Stomach (tissue), 9 donors: ENCODE measurements around the gene FGFBP1. TPM values are rescaled to one million over a fixed set of nuclear protein-coding genes. Genes with fewer than 3 reads are reported as not detected.

Experiments
- DNase-seq, 2 donors: peaks; one replicate each; pipeline versions ENCODE4 v3.0.0 to v3.0.0-alpha.2; 2013 to 2019
- H3K27ac ChIP-seq, 5 donors: fragments of 200-600 bp in 4 of 5; sonication (generic) in 4 of 5; one replicate each; pipeline ENCODE4 v1.5.1; 2013 to 2019; ENCODE audit warnings: mild to moderate bottlenecking in 1 of 5, moderate library complexity in 1 of 5
- H3K27me3 ChIP-seq, 3 donors: fragments of 200-600 bp; sonication (generic); one replicate each; pipeline ENCODE4 v1.5.1; 2017 to 2019; ENCODE audit warnings: mixed run types in 1 of 3
- H3K36me3 ChIP-seq, 4 donors: fragments of 200-600 bp; sonication (generic); 1 replicate in 3 of 4; 2 replicates in 1 of 4; pipeline ENCODE4 v1.5.1; 2016 to 2019
- H3K4me1 ChIP-seq, 4 donors: fragments of 200-600 bp; sonication (generic); one replicate each; pipeline ENCODE4 v1.5.1; 2016 to 2019
- H3K4me3 ChIP-seq, 4 donors: fragments of 200-600 bp; sonication (generic) in 3 of 4; one replicate each; pipeline ENCODE4 v1.5.1; 2016 to 2019; ENCODE audit warnings: mild to moderate bottlenecking in 1 of 4
- H3K9me3 ChIP-seq, 4 donors: fragments of 200-600 bp; sonication (generic); one replicate each; pipeline ENCODE4 v1.5.1; 2016 to 2019
- CTCF ChIP-seq, 7 experiments: fragments of 450-650 bp in 4 of 7; fragments of 200-600 bp in 3 of 7; sonication (generic) in 3 of 7; IDR thresholded peaks; one replicate each; pipeline ENCODE4 v1.5.1; 2016 to 2019; ENCODE audit warnings: antibody characterized with exemption in 7 of 7, control low read depth in 2 of 7, mild to moderate bottlenecking in 1 of 7
- EP300 ChIP-seq: sonication (generic); formaldehyde crosslinking; IDR thresholded peaks from one replicate; pipeline ENCODE4 v1.6.1; 2017; ENCODE audit warnings: antibody characterized with exemption
- POLR2A ChIP-seq, 4 donors: fragments of 450-650 bp; IDR thresholded peaks; one replicate each; pipeline ENCODE4 v1.6.1; 2016; ENCODE audit warnings: antibody characterized with exemption in 4 of 4, control low read depth in 2 of 4, mild to moderate bottlenecking in 1 of 4, moderate library complexity in 1 of 4
- POLR2AphosphoS5 ChIP-seq, 3 donors: sonication (generic); formaldehyde crosslinking; IDR thresholded peaks; one replicate each; pipeline ENCODE4 v1.6.1; 2016; ENCODE audit warnings: antibody characterized with exemption in 3 of 3
- WGBS, 5 donors: extraction: QIAGEN DNeasy Blood & Tissue Kit in 3 of 5; methylation state at CpG; one replicate each; pipeline versions ENCODE4 v1.1.5 to v1.1.7; 2013 to 2018; 5-methylcytosine and 5-hydroxymethylcytosine counted together
- intact Hi-C: fragments of 100-400 bp; cut with DNase I; formaldehyde crosslinking; loops from one replicate; pipeline ENCODE4 v1.15.1; 2023; ENCODE audit warnings: low total_unique reads
- polyA plus RNA-seq, 3 donors: library from polyadenylated mRNA; stranded (reverse); fragments of 200-250 nt; gene quantifications; one replicate each; pipeline ENCODE4 v1.2.3, GENCODE V29; 2013
- total RNA-seq, 5 donors: library from RNA; depleted of rRNA; stranded (reverse); fragments of >200 nt; gene quantifications; one replicate each; pipeline versions ENCODE4 v1.1.0 to v1.2.3, GENCODE V29; 2014 to 2016
- donor health status: healthy with polysubstance abuse.
- donor health status: Bipolar disorder and iron deficiency.
- donor health status: healthy.

The FGFBP1 gene
- total and polyA plus RNA-seq, 8 donors = 0.61 to 105 (median 0.71) TPM; not detected in 4

- TF ChIP-seq CTCF (IDR thresholded peaks at IDR 0.05) (no peak), POLR2A (IDR thresholded peaks at IDR 0.05) (no peak), EP300 (no peak), POLR2AphosphoS5 (IDR thresholded peaks at IDR 0.05) (no peak)
These were observed 17.1 kb upstream of the FGFBP1 start for GRCh38 chr4:15955670-15956069.

GRCh38 chr4:15953625-15954024, 15.1 kb upstream of the FGFBP1 start:
- no peaks in the 10 kb centered on the region for H3K27me3 ChIP-seq
- WGBS, 5 donors = 80 to 94% (median 87%) methylated on average over 5 of the region's 5 CpGs
- H3K9me3 ChIP-seq = no peaks in the 10 kb centered on the region
- no peak for TF ChIP-seq POLR2A (IDR thresholded peaks at IDR 0.05)
- no peak for TF ChIP-seq POLR2AphosphoS5 (IDR thresholded peaks at IDR 0.05)
- TF ChIP-seq CTCF (IDR thresholded peaks at IDR 0.05) = no peak
- no peak for TF ChIP-seq EP300
- no peak overlapping the region for H3K27ac ChIP-seq
- DNase-seq = no peak
- H3K36me3 ChIP-seq = no peaks in the 10 kb centered on the region
- intact Hi-C loops = loop anchor here (10.0 kb wide), 1 partner anchor 149 kb away; no protein-coding TSS in a partner anchor
- peaks cover 0 to 6% (median 0%) of the 10 kb centered on the region in 4 donors for H3K4me1 ChIP-seq
- H3K4me3 ChIP-seq = no peak overlapping the region

More at GRCh38 chr4:15955670-15956069, 17.1 kb upstream of the FGFBP1 start:
- DNase-seq = no peak
- Histone ChIP-seq H3K4me3 (no peak overlapping the region), H3K27me3 (no peaks in the 10 kb centered on the region), H3K9me3 (no peaks in the 10 kb centered on the region), H3K4me1 (peaks cover 0 to 6% (median 0%) of the 10 kb centered on the region in 4 donors), H3K36me3 (no peaks in the 10 kb centered on the region), H3K27ac (no peak overlapping the region)
- intact Hi-C loops = loop anchor here (5.0 to 10.0 kb wide), 2 partner anchors 73 to 151 kb away; no protein-coding TSS in a partner anchor
- WGBS, 5 donors = 78 to 88% (median 81%) methylated on average over 3 of the region's 3 CpGs

- Histone ChIP-seq H3K27me3 (no peaks in the 10 kb centered on the region), H3K4me1 (peaks cover 0 to 6% (median 0%) of the 10 kb centered on the region in 4 donors), H3K36me3 (no peaks in the 10 kb centered on the region), H3K9me3 (no peaks in the 10 kb centered on the region), H3K27ac (no peak overlapping the region), H3K4me3 (no peak overlapping the region)
- intact Hi-C loops = loop anchor here (10.0 kb wide), 1 partner anchor 147 kb away; no protein-coding TSS in a partner anchor
- DNase-seq = no peak
- no peak for TF ChIP-seq CTCF (IDR thresholded peaks at IDR 0.05)
- TF ChIP-seq POLR2A (IDR thresholded peaks at IDR 0.05) = no peak
- TF ChIP-seq POLR2AphosphoS5 (IDR thresholded peaks at IDR 0.05) = no peak
- TF ChIP-seq EP300 = no peak
These were observed 13.2 kb upstream of the FGFBP1 start for GRCh38 chr4:15951781-15952180.

DNA sequence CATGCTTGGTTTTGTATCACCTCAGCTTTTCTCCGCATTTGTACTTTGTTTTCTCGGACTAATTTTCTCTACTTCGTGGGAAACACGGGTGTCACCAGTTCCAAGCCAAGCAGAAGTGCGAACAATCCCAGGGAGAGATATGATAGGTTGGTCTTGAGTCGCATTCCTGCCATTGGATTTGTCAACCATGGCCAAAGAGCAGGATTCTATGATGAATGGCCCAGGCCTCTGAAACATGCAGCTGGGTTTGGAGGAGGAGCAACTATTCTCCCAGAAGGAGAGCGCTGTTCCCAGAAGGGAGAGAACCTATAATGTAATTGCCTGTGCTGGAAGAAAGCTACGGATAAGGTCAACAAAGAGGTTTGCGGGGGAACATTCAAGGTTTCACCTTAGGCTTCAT, 10.3 kb upstream of the FGFBP1 start:
- Histone ChIP-seq H3K27me3 (no peaks in the 10 kb centered on the region), H3K36me3 (no peaks in the 10 kb centered on the region), H3K27ac (no peak overlapping the region), H3K9me3 (no peaks in the 10 kb centered on the region), H3K4me1 (no peaks in the 10 kb centered on the region), H3K4me3 (no peak overlapping the region)
- 75 to 92% (median 88%) methylated on average over 9 of the region's 9 CpGs for WGBS, 5 donors
- TF ChIP-seq CTCF (IDR thresholded peaks at IDR 0.05) = no peak
- TF ChIP-seq EP300 = no peak
- no peak for TF ChIP-seq POLR2A (IDR thresholded peaks at IDR 0.05)
- TF ChIP-seq POLR2AphosphoS5 (IDR thresholded peaks at IDR 0.05) = no peak
- no peak for DNase-seq
- intact Hi-C loops = no loop called here
